Left lung (tissue), 10 donors: ENCODE results near the gene KIAA0232. TPM values are rescaled to one million over a fixed set of nuclear protein-coding genes. Genes with fewer than 3 reads are reported as not detected.

Experiments
- ATAC-seq: fragments of 200-7000 bp; cut with Tn5 transposase; one replicate; pipeline ENCODE4 v1.9.1; 2020; ENCODE audit warnings: moderate library complexity
- DNase-seq, 4 donors: peaks; one replicate each; pipeline ENCODE4 v3.0.0-alpha.2; 2013 to 2020
- H3K27ac ChIP-seq, 2 donors: fragments of 200-600 bp; sonication (generic) in 1 of 2; one replicate each; pipeline versions ENCODE4 v1.5.0 to v1.8.0; 2020 to 2021
- H3K27me3 ChIP-seq, 2 donors: fragments of 200-600 bp; sonication (generic) in 1 of 2; one replicate each; pipeline versions ENCODE4 v1.5.0 to v1.8.0; 2020 to 2021
- H3K36me3 ChIP-seq, 2 donors: fragments of 200-600 bp; sonication (generic) in 1 of 2; one replicate each; pipeline versions ENCODE4 v1.5.0 to v1.8.0; 2020 to 2021
- H3K4me1 ChIP-seq, 2 donors: fragments of 200-600 bp; one replicate each; pipeline ENCODE4 v1.8.0; 2021
- H3K4me3 ChIP-seq, 2 donors: fragments of 200-600 bp; sonication (generic) in 1 of 2; one replicate each; pipeline versions ENCODE4 v1.5.0 to v1.8.0; 2020 to 2021; ENCODE audit warnings: mild to moderate bottlenecking in 1 of 2
- H3K9me3 ChIP-seq, 2 donors: fragments of 200-600 bp; sonication (generic) in 1 of 2; one replicate each; pipeline versions ENCODE4 v1.5.0 to v1.8.0; 2020 to 2021
- CTCF ChIP-seq, 2 donors: fragments of 200-600 bp; sonication (generic) in 1 of 2; IDR thresholded peaks; one replicate each; pipeline versions ENCODE4 v1.5.0 to v1.8.0; 2021; ENCODE audit warnings: antibody characterized with exemption in 2 of 2
- intact Hi-C, 2 donors: fragments of 100-400 bp; cut with DNase I; formaldehyde crosslinking; loops; one replicate each; pipeline versions ENCODE4 v1.11.2 to v1.14.2; 2022
- polyA plus RNA-seq, 6 donors: library from polyadenylated mRNA; unstranded; fragments of 120-200 nt; gene quantifications; one replicate each; pipeline ENCODE4 v1.2.1, GENCODE V29; 2013; ENCODE audit not compliant: insufficient read length in 6 of 6
- total RNA-seq, 2 donors: library from RNA; stranded (reverse); fragmentation: NEBNext Ultra II Directional; extraction: Animal tissue kit (Norgen Biotek cat#: 25700); gene quantifications; one replicate each; pipeline ENCODE4 v1.2.1, GENCODE V29; 2021
- donor health status: DM: no; HTN: yes; CAD: no.
- donor health status: DM: no; HTN: no; CAD: no.

KIAA0232 gene
- total and polyA plus RNA-seq, 8 donors = 24.3 to 34.3 (median 29.1) TPM

GRCh38 chr4:6908432-6909112 is 126.0 kb downstream of the KIAA0232 start:
- no peak for ATAC-seq
- intact Hi-C loops = loop anchor here in 1 of 2 donors (10.0 kb wide), 2 partner anchors 86 to 166 kb away; no protein-coding TSS in a partner anchor

GRCh38 chr4:6909113-6909969 is 126.8 kb downstream of the KIAA0232 start, which contains the start of gene TBC1D14:
Gene TBC1D14, plus strand, starts transcription at chr4:6909826. Its CDS starts 13,564 bp downstream, at chr4:6923390.
- intact Hi-C loops = loop anchor here in 1 of 2 donors (10.0 kb wide), 2 partner anchors 85 to 165 kb away; no protein-coding TSS in a partner anchor
- peak in 1 of 2 donors; percentile 13 for TF ChIP-seq CTCF (IDR thresholded peaks at IDR 0.05)

More at GRCh38 chr4:6908432-6909112, 126.0 kb downstream of the KIAA0232 start:
- Histone ChIP-seq H3K4me1 (peaks cover 13 to 51% of the 10 kb centered on the region in 2 donors), H3K36me3 (no peaks in the 10 kb centered on the region), H3K27me3 (peaks cover 0 to 14% of the 10 kb centered on the region in 2 donors), H3K9me3 (no peaks in the 10 kb centered on the region), H3K27ac (peak overlapping the region; percentile 96 to 99), H3K4me3 (peak overlapping the region; percentile 80 to 83)
- TF ChIP-seq CTCF (IDR thresholded peaks at IDR 0.05) = no peak
- no peak for DNase-seq

GRCh38 chr4:6909970-6910339 is 127.4 kb downstream of the KIAA0232 start:
- peak; percentile 7 for ATAC-seq
- Histone ChIP-seq H3K36me3 (no peaks in the 10 kb centered on the region), H3K27ac (peak overlapping the region; percentile 39 to 99), H3K4me3 (peak overlapping the region; percentile 80 to 83), H3K9me3 (no peaks in the 10 kb centered on the region), H3K4me1 (peaks cover 13 to 65% of the 10 kb centered on the region in 2 donors), H3K27me3 (peaks cover 0 to 14% of the 10 kb centered on the region in 2 donors)
- intact Hi-C loops = loop anchor here in 1 of 2 donors (10.0 kb wide), 2 partner anchors 85 to 165 kb away; no protein-coding TSS in a partner anchor
- TF ChIP-seq CTCF (IDR thresholded peaks at IDR 0.05) = no peak
- peak in 1 of 4 donors; percentile 92 for DNase-seq

More at GRCh38 chr4:6909113-6909969, 126.8 kb downstream of the KIAA0232 start, which contains the start of gene TBC1D14:
- ATAC-seq (peak; percentile 96), DNase-seq (peak; percentile 90 to 97 (median 92))
- peak within 1 kb of the TSS; percentile 96 to 99 for H3K27ac ChIP-seq
- H3K36me3 ChIP-seq = no peaks in the 10 kb centered on the region
- H3K9me3 ChIP-seq = no peaks in the 10 kb centered on the region
- peak within 1 kb of the TSS; percentile 80 to 83 for H3K4me3 ChIP-seq
- peaks cover 0 to 14% of the 10 kb centered on the region in 2 donors for H3K27me3 ChIP-seq
- H3K4me1 ChIP-seq = peaks cover 13 to 58% of the 10 kb centered on the region in 2 donors

- peaks cover 0 to 14% of the 10 kb centered on the region in 2 donors for H3K27me3 ChIP-seq
- peak; percentile 2 for ATAC-seq
These were observed 127.9 kb downstream of the KIAA0232 start for GRCh38 chr4:6910340-6910959.

More at GRCh38 chr4:6910340-6910959, 127.9 kb downstream of the KIAA0232 start:
- intact Hi-C loops = no loop called here
- peak overlapping the region; percentile 39 to 99 for H3K27ac ChIP-seq
- TF ChIP-seq CTCF (IDR thresholded peaks at IDR 0.05) = no peak
- no peaks in the 10 kb centered on the region for H3K9me3 ChIP-seq
- peaks cover 13 to 70% of the 10 kb centered on the region in 2 donors for H3K4me1 ChIP-seq
- DNase-seq = peak in 1 of 4 donors; percentile 79
- H3K4me3 ChIP-seq = peak overlapping the region; percentile 80 to 83
- H3K36me3 ChIP-seq = no peaks in the 10 kb centered on the region
